GM12873 (cell line): ENCODE results near the gene LMO7.

Experiments
- CTCF ChIP-seq: IDR thresholded peaks from 2 replicates; pipeline ENCODE4 v1.5.1; 2012; ENCODE audit warnings: low read depth, mild to moderate bottlenecking, moderate library complexity, low read length, control low read depth; ENCODE audit not compliant: insufficient read depth; ENCODE audit errors: missing control alignments

The LMO7 gene

DNA sequence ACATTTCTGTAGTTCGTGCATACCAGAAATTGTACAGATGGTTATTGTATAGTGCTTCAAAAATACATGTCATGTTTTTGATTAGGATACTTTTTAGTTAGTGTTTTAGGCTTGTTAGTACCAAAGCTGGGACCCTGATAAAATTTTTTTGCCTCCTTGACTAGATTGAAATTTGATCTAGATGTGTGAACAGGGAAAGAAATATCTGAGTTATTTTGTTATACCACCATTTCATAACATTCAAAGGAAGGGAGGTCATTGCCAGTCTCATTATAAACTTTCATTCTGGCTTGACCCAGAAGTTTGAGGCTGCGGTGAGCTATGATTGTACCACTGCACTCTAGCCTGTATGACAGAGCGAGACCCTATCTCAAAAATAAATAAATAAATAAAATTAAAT lies 9.0 kb downstream of the LMO7 start:
- no peak for TF ChIP-seq CTCF

- TF ChIP-seq CTCF = no peak
Measured at GRCh38 chr13:75647126-75647784, 11.1 kb downstream of the LMO7 start.

DNA sequence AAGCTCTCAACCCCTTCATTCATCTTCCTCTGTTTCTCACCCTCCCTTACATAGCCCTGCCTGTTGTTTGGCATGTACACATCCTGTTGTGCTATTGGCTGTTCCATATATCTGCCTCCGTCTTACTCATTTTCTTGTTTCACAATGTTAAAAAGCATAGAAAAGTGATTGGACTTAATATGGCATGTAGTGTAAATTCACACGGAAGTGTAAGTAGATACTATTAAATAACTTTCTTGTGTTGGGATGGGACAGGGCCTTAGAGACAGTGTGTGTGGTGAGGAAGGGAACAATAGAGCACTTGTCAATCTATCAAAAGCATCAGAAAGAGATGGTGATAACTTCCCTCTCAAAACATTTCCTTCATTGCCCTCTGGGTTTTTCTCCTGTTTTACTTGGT lies 12.3 kb downstream of the LMO7 start:
- TF ChIP-seq CTCF = no peak

- TF ChIP-seq CTCF = no peak
Measured at GRCh38 chr13:75651013-75651412, 14.9 kb downstream of the LMO7 start.

DNA sequence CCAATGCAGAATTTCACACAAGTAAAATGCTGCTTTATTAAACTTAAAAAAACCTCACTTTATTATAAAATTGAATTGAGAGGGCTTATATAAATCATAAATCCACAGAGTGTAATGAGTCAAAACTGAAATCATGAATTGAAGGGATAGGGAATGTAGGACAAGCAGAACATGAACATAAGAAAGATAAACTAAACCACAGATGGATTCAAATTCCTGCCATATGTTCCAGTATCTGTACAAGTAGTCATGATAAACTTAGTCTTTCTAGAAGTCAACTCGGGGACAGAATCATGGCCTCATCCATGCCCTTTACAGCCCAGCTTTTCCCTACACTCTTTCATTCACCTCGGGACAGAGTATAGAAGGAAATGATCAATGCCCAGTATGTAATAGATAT lies 16.6 kb downstream of the LMO7 start:
- TF ChIP-seq CTCF = no peak

GRCh38 chr13:75656425-75656989 lies 20.4 kb downstream of the LMO7 start:
- TF ChIP-seq CTCF = no peak

GRCh38 chr13:75657111-75657510 lies 21.0 kb downstream of the LMO7 start:
- no peak for TF ChIP-seq CTCF
